Activated CD4-positive, alpha-beta T cell treated with anti-CD3 and anti-CD28 coated beads, Interleukin-2, amount 50 U/mL, for 16 hours (primary cell): ENCODE results near the gene LILRB3.
"Not testable (repeated sequence)": the region's sequence is repeated elsewhere in the genome, so short reads cannot be mapped to it uniquely, and the experiment has no call there.

ENCODE experiments used
- DNase-seq: peaks from one replicate; pipeline ENCODE4 v3.0.0-alpha.2; 2020

The LILRB3 gene

GRCh38 chr19:54209058-54209810 lies 13.6 kb downstream of the LILRB3 start:
- no peak for DNase-seq

GRCh38 chr19:54208784-54209057 lies 14.1 kb downstream of the LILRB3 start:
- DNase-seq: no peak

DNA sequence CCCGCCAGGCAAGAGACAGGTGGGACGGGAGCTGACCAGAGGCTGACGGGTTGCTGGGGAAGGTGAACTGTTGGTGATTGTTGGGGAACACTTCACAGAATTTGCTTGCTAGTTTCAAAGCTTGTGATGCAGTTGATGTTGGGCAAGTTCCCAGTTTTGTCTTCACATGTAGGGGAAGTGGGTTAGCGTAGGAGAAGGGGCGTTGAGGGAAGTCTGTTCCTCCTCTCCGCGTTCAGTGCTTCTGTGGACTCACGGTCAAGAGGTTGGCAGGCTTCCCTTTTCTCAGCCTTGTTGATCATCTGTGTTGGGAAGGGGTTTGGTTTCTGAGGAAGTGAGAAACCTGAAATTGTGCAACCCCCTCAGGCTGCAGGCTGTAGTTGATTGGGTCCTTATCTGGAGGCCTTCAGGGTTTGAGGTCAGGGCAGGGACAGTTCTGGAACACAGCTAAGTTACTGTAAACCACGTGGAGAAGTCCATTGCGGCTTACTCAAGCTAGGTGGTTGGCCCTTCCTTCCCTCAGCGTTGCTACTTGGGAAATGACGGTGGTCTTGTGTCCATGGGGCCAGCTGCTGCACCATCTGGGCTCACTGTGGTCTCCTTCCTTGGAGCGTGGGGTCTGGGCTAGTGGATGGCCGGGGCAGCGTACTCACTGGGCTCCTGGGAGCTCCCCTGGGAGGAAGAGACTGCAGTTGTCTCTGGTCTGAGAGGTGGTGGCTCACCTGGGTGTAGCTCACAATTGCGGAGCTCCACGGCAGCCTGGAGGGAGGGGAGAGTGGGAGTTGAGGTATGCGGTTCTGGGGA lies 14.6 kb downstream of the LILRB3 start:
- peak; percentile 63 for DNase-seq

GRCh38 chr19:54207676-54207982 lies 15.2 kb downstream of the LILRB3 start:
- DNase-seq: no peak

DNA sequence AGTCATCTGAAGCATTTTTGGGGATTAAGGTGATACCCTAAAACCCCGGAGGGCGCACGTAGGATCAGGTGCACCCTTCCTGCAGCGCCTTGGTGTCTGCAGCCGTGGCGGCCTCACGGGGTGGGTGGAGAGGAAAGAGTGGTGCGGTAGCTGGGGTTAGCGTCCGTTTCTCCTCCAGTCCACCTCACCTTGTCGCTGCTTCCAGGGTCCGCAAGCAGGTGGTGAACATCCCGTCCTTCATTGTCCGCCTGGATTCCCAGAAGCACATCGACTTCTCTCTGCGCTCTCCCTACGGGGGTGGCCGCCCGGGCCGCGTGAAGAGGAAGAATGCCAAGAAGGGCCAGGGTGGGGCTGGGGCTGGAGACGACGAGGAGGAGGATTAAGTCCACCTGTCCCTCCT lies 15.6 kb downstream of the LILRB3 start:
- DNase-seq: not testable (repeated sequence)

- DNase-seq: no peak
These were observed 16.0 kb downstream of the LILRB3 start for GRCh38 chr19:54206831-54207177.

DNA sequence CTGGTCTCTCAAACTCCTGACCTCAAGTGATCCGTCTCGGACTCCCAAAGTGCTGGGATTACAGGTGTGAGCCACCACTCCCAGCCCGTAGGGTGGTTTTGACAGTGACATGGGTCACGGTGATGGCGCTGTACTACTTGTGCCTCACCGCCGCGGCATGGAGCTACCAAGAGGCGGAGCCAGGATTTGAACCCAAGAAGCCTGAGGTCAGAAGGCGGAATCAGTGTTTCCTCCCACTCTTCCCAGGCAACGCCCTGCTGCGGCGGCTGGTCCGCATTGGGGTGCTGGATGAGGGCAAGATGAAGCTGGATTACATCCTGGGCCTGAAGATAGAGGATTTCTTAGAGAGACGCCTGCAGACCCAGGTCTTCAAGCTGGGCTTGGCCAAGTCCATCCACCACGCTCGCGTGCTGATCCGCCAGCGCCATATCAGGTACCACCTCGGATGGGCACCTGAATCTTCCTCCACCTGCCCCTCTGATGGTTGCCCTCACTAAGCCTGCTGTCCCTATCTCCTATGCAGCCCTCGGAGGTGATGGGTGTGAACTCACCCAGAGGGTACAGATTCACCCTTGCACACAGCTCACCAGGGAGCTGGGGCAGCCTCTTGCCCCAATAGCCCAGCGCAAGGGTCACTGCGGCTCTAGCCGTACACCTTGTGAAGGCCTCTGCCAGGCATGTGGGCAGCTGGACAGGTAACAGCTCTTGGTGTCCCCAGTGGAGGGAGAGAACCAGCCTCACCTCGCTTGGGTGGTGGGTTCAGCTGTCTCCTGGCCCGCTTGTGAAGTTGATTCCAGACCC lies 16.6 kb downstream of the LILRB3 start:
- no peak for DNase-seq

- no peak for DNase-seq
These were observed 17.9 kb downstream of the LILRB3 start for GRCh38 chr19:54204767-54205468.

GRCh38 chr19:54203151-54203611 lies 19.6 kb downstream of the LILRB3 start:
- DNase-seq: no peak

DNA sequence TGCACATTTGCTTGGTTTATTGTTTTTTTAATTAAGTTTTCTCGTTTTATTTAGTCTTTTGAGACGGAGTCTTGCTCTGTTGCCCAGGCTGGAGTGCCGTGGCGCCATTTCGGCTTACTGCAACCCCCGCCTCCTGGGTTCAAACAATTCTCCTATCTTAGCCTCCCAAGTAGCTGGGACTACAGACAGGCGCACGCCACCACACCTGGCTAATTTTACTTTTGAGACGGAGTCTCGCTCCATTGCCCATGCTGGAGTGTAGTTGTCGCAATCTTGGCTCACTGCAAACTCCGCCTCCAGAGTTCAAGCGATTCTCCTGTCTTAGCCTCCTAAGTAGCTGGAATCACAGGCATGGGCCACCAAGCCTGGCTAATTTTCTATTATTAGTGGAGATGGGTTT lies 20.8 kb downstream of the LILRB3 start:
- DNase-seq: no peak

DNA sequence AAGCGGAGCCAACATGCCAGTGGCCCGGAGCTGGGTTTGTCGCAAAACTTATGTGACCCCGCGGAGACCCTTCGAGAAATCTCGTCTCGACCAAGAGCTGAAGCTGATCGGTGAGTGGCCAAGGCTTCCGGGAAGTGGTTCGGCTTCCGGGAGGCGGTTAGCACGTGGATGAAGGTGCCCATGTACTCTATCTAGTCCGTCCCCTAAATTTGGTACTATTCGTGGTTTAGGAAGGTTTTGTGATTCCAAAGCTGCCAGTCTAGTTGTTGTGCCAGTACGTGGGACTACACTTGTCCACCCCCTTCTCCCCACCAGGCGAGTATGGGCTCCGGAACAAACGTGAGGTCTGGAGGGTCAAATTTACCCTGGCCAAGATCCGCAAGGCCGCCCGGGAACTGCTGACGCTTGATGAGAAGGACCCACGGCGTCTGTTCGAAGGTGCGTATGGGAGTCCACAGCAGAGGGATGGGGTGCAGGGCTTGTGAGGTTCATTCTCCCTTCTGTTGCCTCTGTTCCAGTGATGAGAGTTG lies 21.6 kb downstream of the LILRB3 start:
- no peak for DNase-seq

GRCh38 chr19:54199401-54199800 lies 23.4 kb downstream of the LILRB3 start:
- DNase-seq: no peak

GRCh38 chr19:54197121-54197520 lies 25.7 kb downstream of the LILRB3 start:
- no peak for DNase-seq

DNA sequence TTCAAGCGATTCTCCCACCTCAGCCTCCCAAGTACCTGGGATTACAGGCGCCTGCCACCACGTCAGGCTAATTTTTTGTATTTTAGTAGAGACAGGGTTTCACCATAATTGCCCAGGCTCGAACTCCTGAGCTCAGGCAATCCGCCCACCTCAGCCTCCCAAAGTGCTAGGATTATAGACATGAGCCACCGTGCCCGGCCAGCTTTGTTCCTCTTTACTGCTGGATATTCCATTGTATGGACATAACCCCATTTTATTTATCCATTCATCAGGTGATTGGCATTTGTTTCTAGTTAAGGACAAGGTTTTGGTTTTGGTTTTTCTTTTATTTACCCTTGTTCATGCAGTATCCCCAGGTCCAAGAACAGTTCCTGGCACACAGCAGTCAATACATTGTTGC lies 26.3 kb downstream of the LILRB3 start:
- DNase-seq: no peak

GRCh38 chr19:54194463-54194862 lies 28.3 kb downstream of the LILRB3 start:
- DNase-seq: not testable (repeated sequence)

DNA sequence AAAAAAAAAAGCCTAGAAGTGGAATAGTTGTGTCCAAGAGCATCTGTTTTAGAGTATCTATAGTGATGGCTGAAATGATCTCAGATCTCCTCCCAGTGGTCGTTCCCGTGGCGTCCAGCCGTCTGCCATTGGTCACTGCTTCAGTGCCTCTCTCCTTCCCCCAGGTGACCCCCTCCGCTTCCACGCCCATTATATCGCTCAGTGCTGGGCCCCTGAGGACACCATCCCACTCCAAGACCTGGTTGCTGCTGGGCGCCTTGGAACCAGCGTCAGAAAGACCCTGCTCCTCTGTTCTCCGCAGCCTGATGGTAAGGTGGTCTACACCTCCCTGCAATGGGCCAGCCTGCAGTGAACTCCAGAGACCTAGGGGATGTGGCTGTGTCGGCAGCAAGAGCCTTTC lies 29.8 kb downstream of the LILRB3 start:
- DNase-seq: no peak

- DNase-seq: no peak
These were observed 30.9 kb downstream of the LILRB3 start for GRCh38 chr19:54191811-54192453.

GRCh38 chr19:54191011-54191810 lies 31.6 kb downstream of the LILRB3 start, which contains the start of gene TSEN34:
TSEN34 (plus strand) TSS chr19:54191308; CDS start chr19:54191365, 57 bp downstream.
- peak; percentile 90 for DNase-seq

- DNase-seq: peak; percentile 100
These were observed 32.2 kb downstream of the LILRB3 start for GRCh38 chr19:54190503-54191010.

DNA sequence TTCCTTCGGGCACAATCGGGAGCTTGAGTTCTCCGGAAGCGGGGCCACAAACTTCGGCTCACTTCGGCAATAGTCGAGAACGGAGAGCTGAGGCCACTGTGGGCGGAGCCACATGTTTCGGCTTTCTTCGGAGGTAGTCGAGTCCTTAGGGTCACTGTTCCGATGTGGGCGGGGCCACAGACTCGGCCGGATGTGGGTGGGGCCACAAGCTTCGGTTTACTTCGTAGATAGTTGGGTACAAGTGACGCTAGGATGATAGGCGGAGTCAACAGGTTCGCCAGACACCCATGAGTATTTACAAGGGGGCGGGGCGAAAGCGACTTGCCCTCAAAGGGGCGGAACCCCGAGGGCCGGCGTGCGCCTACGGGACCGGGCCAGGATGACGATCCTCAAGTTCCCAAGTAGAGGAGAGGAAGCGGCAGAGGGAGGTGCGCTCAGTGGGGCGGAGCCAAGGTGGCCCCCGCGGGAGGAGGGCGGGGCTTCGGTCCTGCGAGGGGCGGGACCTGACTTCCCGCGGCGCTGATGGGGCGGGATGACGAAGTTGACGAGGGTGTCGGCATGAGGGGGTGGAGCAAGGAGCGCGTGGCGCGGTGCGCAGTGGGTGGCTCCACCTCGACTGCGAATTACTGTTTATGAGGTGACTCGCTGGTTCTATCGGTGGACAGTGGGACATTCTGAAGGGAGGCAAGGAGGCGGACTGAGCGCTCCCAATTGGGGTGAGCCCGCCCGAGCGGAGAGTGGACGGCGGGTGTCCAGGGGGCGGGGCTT lies 32.9 kb downstream of the LILRB3 start:
- peak; percentile 100 for DNase-seq
